Breast epithelium (tissue), 3 donors: ENCODE data around the gene LRRC38.

Experiments used
- CTCF ChIP-seq, 3 donors: fragments of 450-650 bp; IDR thresholded peaks; one replicate each; pipeline ENCODE4 v1.5.1; 2016 to 2017; ENCODE audit warnings: antibody characterized with exemption in 3 of 3, mild to moderate bottlenecking in 3 of 3, moderate library complexity in 3 of 3
- POLR2A ChIP-seq: fragments of 450-650 bp; IDR thresholded peaks from one replicate; pipeline ENCODE4 v1.6.1; 2016; ENCODE audit warnings: antibody characterized with exemption, mild to moderate bottlenecking, moderate library complexity
- POLR2AphosphoS5 ChIP-seq, 3 donors: sonication (generic); formaldehyde crosslinking; IDR thresholded peaks; one replicate each; pipeline ENCODE4 v1.6.1; 2017; ENCODE audit warnings: antibody characterized with exemption in 3 of 3

GRCh38 chr1:13432251-13432650, 81.6 kb downstream of the LRRC38 start:
- TF ChIP-seq POLR2A (no peak), POLR2AphosphoS5 (IDR thresholded peaks at IDR 0.05) (no peak), CTCF (IDR thresholded peaks at IDR 0.05) (no peak)
